ENCODE measurements around the gene MRPS14. TPM values are rescaled to one million over a fixed set of nuclear protein-coding genes. Genes with fewer than 3 reads are reported as not detected.
A peak's percentile ranks its signal among the peaks of the same experiment; 100 is the strongest.

Gene MRPS14
- polyA plus RNA-seq, 1 donor from 2014 or later = 43.4 TPM

GRCh38 chr1:174982971-174983689 is 40.1 kb downstream of the MRPS14 start:
- no peaks in the 10 kb centered on the region for H3K27me3 Mint-ChIP-seq
- H3K4me1 Mint-ChIP-seq = peaks cover 1 to 10% (median 3%) of the 10 kb centered on the region in 3 donors
- peak overlapping the region in 2 of 3 donors; percentile 31 to 48 for H3K27ac Mint-ChIP-seq
- no peak overlapping the region for H3K4me3 Mint-ChIP-seq
- peaks cover 0 to 2% (median 0%) of the 10 kb centered on the region in 3 donors for H3K9me3 Mint-ChIP-seq
- H3K36me3 Mint-ChIP-seq = peaks cover 14% of the 10 kb centered on the region

- Mint-ChIP-seq H3K9me3 (no peaks in the 10 kb centered on the region), H3K4me1 (peaks cover 7 to 19% (median 9%) of the 10 kb centered on the region in 3 donors), H3K36me3 (peaks cover 12% of the 10 kb centered on the region), H3K4me3 (no peak overlapping the region), H3K27ac (peak overlapping the region in 1 of 3 donors; percentile 64), H3K27me3 (no peaks in the 10 kb centered on the region)
Measured at GRCh38 chr1:174976436-174977108, 46.7 kb downstream of the MRPS14 start.

GRCh38 chr1:174975764-174976163 is 47.5 kb downstream of the MRPS14 start:
- peak overlapping the region in 1 of 3 donors; percentile 65 for H3K27ac Mint-ChIP-seq
- no peaks in the 10 kb centered on the region for H3K27me3 Mint-ChIP-seq
- H3K9me3 Mint-ChIP-seq = no peaks in the 10 kb centered on the region
- peaks cover 9 to 23% (median 12%) of the 10 kb centered on the region in 3 donors for H3K4me1 Mint-ChIP-seq
- H3K36me3 Mint-ChIP-seq = peaks cover 12% of the 10 kb centered on the region
- H3K4me3 Mint-ChIP-seq = no peak overlapping the region

- no peaks in the 10 kb centered on the region for H3K9me3 Mint-ChIP-seq
- H3K27ac Mint-ChIP-seq = peak overlapping the region; percentile 25 to 82 (median 47)
- peaks cover 12% of the 10 kb centered on the region for H3K36me3 Mint-ChIP-seq
- peaks cover 12 to 22% (median 13%) of the 10 kb centered on the region in 3 donors for H3K4me1 Mint-ChIP-seq
- no peaks in the 10 kb centered on the region for H3K27me3 Mint-ChIP-seq
- no peak overlapping the region for H3K4me3 Mint-ChIP-seq
Measured at GRCh38 chr1:174974711-174975119, 48.5 kb downstream of the MRPS14 start.

- no peaks in the 10 kb centered on the region for H3K27me3 Mint-ChIP-seq
- H3K4me1 Mint-ChIP-seq = peaks cover 27 to 36% (median 31%) of the 10 kb centered on the region in 3 donors
- H3K9me3 Mint-ChIP-seq = no peaks in the 10 kb centered on the region
- peak overlapping the region in 2 of 4 donors; percentile 4 to 66 for H3K4me3 Mint-ChIP-seq
- H3K27ac Mint-ChIP-seq = peak overlapping the region in 2 of 3 donors; percentile 31 to 90
- H3K36me3 Mint-ChIP-seq = peaks cover 15% of the 10 kb centered on the region
Measured at GRCh38 chr1:174971902-174972301, 51.3 kb downstream of the MRPS14 start.

GRCh38 chr1:174971466-174971865 is 51.8 kb downstream of the MRPS14 start:
- peak overlapping the region in 2 of 4 donors; percentile 66 to 79 for H3K4me3 Mint-ChIP-seq
- H3K4me1 Mint-ChIP-seq = peaks cover 29 to 38% (median 33%) of the 10 kb centered on the region in 3 donors
- no peaks in the 10 kb centered on the region for H3K9me3 Mint-ChIP-seq
- H3K27ac Mint-ChIP-seq = peak overlapping the region; percentile 76 to 90 (median 77)
- no peaks in the 10 kb centered on the region for H3K27me3 Mint-ChIP-seq
- peaks cover 15% of the 10 kb centered on the region for H3K36me3 Mint-ChIP-seq

- H3K4me1 Mint-ChIP-seq = peaks cover 40 to 51% (median 44%) of the 10 kb centered on the region in 3 donors
- H3K4me3 Mint-ChIP-seq = peak overlapping the region in 1 of 4 donors; percentile 76
Measured at GRCh38 chr1:174969977-174970376, 53.2 kb downstream of the MRPS14 start.

GRCh38 chr1:174968750-174969244 is 54.4 kb downstream of the MRPS14 start:
- no peaks in the 10 kb centered on the region for H3K27me3 Mint-ChIP-seq
- peaks cover 47 to 59% (median 55%) of the 10 kb centered on the region in 3 donors for H3K4me1 Mint-ChIP-seq
- H3K4me3 Mint-ChIP-seq = peak overlapping the region; percentile 48 to 86 (median 69)
- H3K36me3 Mint-ChIP-seq = peaks cover 5% of the 10 kb centered on the region
- peak overlapping the region; percentile 76 to 96 (median 94) for H3K27ac Mint-ChIP-seq
- no peaks in the 10 kb centered on the region for H3K9me3 Mint-ChIP-seq

More at GRCh38 chr1:174969977-174970376, 53.2 kb downstream of the MRPS14 start:
- peak overlapping the region in 2 of 3 donors; percentile 61 to 64 for H3K27ac Mint-ChIP-seq
- H3K27me3 Mint-ChIP-seq = no peaks in the 10 kb centered on the region
- peaks cover 11% of the 10 kb centered on the region for H3K36me3 Mint-ChIP-seq
- no peaks in the 10 kb centered on the region for H3K9me3 Mint-ChIP-seq

- H3K36me3 Mint-ChIP-seq = peaks cover 5% of the 10 kb centered on the region
- peak overlapping the region; percentile 53 to 86 (median 69) for H3K4me3 Mint-ChIP-seq
- no peaks in the 10 kb centered on the region for H3K27me3 Mint-ChIP-seq
- H3K9me3 Mint-ChIP-seq = no peaks in the 10 kb centered on the region
- peaks cover 53 to 66% (median 62%) of the 10 kb centered on the region in 3 donors for H3K4me1 Mint-ChIP-seq
- peak overlapping the region; percentile 76 to 96 (median 94) for H3K27ac Mint-ChIP-seq
Measured at GRCh38 chr1:174967845-174968705, 55.1 kb downstream of the MRPS14 start.

- peaks cover 3% of the 10 kb centered on the region for H3K36me3 Mint-ChIP-seq
- H3K4me3 Mint-ChIP-seq = peak overlapping the region; percentile 13 to 58 (median 34)
- H3K27me3 Mint-ChIP-seq = no peaks in the 10 kb centered on the region
- H3K4me1 Mint-ChIP-seq = peaks cover 46 to 54% (median 53%) of the 10 kb centered on the region in 3 donors
- no peaks in the 10 kb centered on the region for H3K9me3 Mint-ChIP-seq
- H3K27ac Mint-ChIP-seq = peak overlapping the region; percentile 19 to 87 (median 82)
Measured at GRCh38 chr1:174966008-174966572, 57.1 kb downstream of the MRPS14 start.

- peak overlapping the region; percentile 19 to 87 (median 24) for H3K27ac Mint-ChIP-seq
- H3K4me1 Mint-ChIP-seq = peaks cover 46 to 54% (median 53%) of the 10 kb centered on the region in 3 donors
- peaks cover 3% of the 10 kb centered on the region for H3K36me3 Mint-ChIP-seq
- H3K9me3 Mint-ChIP-seq = no peaks in the 10 kb centered on the region
- H3K4me3 Mint-ChIP-seq = peak overlapping the region; percentile 13 to 74 (median 44)
- no peaks in the 10 kb centered on the region for H3K27me3 Mint-ChIP-seq
Measured at GRCh38 chr1:174965362-174966007, 57.7 kb downstream of the MRPS14 start.

- Mint-ChIP-seq H3K4me1 (peaks cover 46 to 53% (median 51%) of the 10 kb centered on the region in 3 donors), H3K27me3 (no peaks in the 10 kb centered on the region), H3K27ac (peak overlapping the region; percentile 19 to 87 (median 24)), H3K4me3 (peak overlapping the region; percentile 13 to 74 (median 44)), H3K9me3 (no peaks in the 10 kb centered on the region), H3K36me3 (peaks cover 3% of the 10 kb centered on the region)
Measured at GRCh38 chr1:174964972-174965361, 58.3 kb downstream of the MRPS14 start.

- Mint-ChIP-seq H3K4me1 (peaks cover 42 to 48% (median 47%) of the 10 kb centered on the region in 3 donors), H3K9me3 (no peaks in the 10 kb centered on the region), H3K27ac (peak overlapping the region; percentile 19 to 87 (median 24)), H3K36me3 (peaks cover 3% of the 10 kb centered on the region), H3K27me3 (no peaks in the 10 kb centered on the region), H3K4me3 (peak overlapping the region; percentile 13 to 74 (median 44))
Measured at GRCh38 chr1:174964261-174964971, 58.8 kb downstream of the MRPS14 start.
